ENCODE results near the gene DLG2.

DNA sequence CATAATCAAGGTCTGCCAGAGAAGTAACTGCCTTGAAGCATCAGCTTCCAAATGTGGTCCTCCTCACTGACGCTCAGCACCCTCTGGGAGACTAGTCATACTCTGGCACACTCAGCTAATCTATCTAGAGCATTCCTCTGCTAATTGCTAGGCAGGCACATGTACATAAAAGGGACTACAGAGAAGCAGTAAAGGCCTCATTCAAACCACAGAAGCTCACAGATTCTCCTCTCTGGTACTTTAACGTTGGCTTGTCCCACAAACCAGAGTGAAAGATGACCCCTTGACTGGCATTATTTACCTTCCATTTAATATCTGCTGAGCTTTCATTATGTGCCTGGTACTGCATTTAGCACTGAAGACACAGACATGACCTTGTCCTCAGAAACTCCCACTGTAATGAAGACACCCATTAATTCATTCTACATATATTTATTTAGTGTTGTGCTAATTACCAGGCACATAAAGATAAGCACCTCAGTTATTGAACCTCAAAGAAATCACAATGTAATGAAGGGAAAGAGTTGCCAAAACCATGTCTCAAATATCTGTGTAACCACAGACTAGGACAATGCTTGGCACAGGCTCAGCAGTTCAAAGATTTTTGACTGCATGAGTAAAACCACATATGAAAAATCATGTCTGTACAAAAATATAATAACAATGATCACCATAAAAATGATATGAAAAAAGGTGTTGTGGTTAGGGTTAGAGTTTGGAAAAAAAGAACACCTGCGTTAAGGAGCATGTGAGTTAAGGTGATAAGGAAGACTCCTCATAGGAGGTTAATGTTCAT, 550.4 kb downstream of the DLG2 start:
- TF ChIP-seq, protein P1, sequence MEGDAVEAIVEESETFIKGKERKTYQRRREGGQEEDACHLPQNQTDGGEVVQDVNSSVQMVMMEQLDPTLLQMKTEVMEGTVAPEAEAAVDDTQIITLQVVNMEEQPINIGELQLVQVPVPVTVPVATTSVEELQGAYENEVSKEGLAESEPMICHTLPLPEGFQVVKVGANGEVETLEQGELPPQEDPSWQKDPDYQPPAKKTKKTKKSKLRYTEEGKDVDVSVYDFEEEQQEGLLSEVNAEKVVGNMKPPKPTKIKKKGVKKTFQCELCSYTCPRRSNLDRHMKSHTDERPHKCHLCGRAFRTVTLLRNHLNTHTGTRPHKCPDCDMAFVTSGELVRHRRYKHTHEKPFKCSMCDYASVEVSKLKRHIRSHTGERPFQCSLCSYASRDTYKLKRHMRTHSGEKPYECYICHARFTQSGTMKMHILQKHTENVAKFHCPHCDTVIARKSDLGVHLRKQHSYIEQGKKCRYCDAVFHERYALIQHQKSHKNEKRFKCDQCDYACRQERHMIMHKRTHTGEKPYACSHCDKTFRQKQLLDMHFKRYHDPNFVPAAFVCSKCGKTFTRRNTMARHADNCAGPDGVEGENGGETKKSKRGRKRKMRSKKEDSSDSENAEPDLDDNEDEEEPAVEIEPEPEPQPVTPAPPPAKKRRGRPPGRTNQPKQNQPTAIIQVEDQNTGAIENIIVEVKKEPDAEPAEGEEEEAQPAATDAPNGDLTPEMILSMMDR (IDR thresholded peaks at IDR 0.05; ENCODE audit: extremely low read depth in 1 of 2, insufficient read depth in 1 of 2, low read depth in 1 of 2, low read length in 2 of 2) = no peak
- no peak for TF ChIP-seq POLR2AphosphoS5 (IDR thresholded peaks at IDR 0.05; ENCODE audit: insufficient read depth, low read depth, low read length)
- no peak for TF ChIP-seq EZH2 (IDR thresholded peaks at IDR 0.05; ENCODE audit: borderline replicate concordance, low read depth, low read length, severe bottlenecking)
- TF ChIP-seq MAX (IDR thresholded peaks at IDR 0.05; ENCODE audit: insufficient read depth, insufficient read length) = no peak
- no peak for TF ChIP-seq POLR2A (IDR thresholded peaks at IDR 0.05; ENCODE audit: low read depth, low read length)
- no peak for TF ChIP-seq GATA2 (IDR thresholded peaks at IDR 0.05; ENCODE audit: insufficient read depth, insufficient read length, low read depth, low read length)
